Mammary epithelial cell (primary cell): Measurements from ENCODE around the gene METTL2B.

ENCODE experiments used
- CTCF ChIP-seq, 2 donors: IDR thresholded peaks in 1 of 2; conservative IDR thresholded peaks in 1 of 2; 2 replicates each; pipeline ENCODE4 v1.5.1; 2011 to 2012; ENCODE audit warnings: inconsistent platforms in 2 of 2, low read length in 2 of 2, mild to moderate bottlenecking in 2 of 2, control low read depth in 1 of 2, low read depth in 1 of 2; ENCODE audit not compliant: insufficient read depth in 1 of 2; ENCODE audit errors: extremely low read depth in 1 of 2
- EZH2 ChIP-seq: IDR thresholded peaks from 2 replicates; pipeline ENCODE4 v1.6.1; 2012; ENCODE audit warnings: low read length, inconsistent platforms, borderline replicate concordance

- no peak for TF ChIP-seq CTCF (conservative IDR thresholded peaks at IDR 0.05 in 1 of 2, IDR thresholded peaks at IDR 0.05 in 1 of 2; ENCODE audit: extremely low read depth in 1 of 2, insufficient read depth in 1 of 2, low read depth in 1 of 2, low read length in 2 of 2)
- no peak for TF ChIP-seq EZH2
These were observed 44.8 kb upstream of the METTL2B start for GRCh38 chr7:128431754-128432153.
